HUES64 (cell line): ENCODE data around the gene PARP14. TPM values are rescaled to one million over a fixed set of nuclear protein-coding genes. Genes with fewer than 3 reads are reported as not detected.
"Not testable (repeated sequence)": the region's sequence is repeated elsewhere in the genome, so short reads cannot be mapped to it uniquely, and the experiment has no call there.

Experiments used
- H3K27ac ChIP-seq: 2 replicates; pipeline ENCODE4 v1.7.0; 2013; ENCODE audit warnings: low read depth, low read length, inconsistent platforms
- H3K27me3 ChIP-seq: 2 replicates; pipeline ENCODE4 v1.6.1; 2013; ENCODE audit warnings: mild to moderate bottlenecking, low read length; ENCODE audit not compliant: insufficient read depth
- H3K36me3 ChIP-seq: 2 replicates; pipeline ENCODE4 v1.6.1; 2013; ENCODE audit warnings: mild to moderate bottlenecking, low read length; ENCODE audit not compliant: insufficient read depth
- H3K4me1 ChIP-seq: 2 replicates; pipeline ENCODE4 v1.6.1; 2013; ENCODE audit warnings: mild to moderate bottlenecking, low read length, moderate library complexity; ENCODE audit not compliant: insufficient read depth
- H3K4me3 ChIP-seq: 2 replicates; pipeline ENCODE4 v1.5.1; 2013; ENCODE audit warnings: mild to moderate bottlenecking, low read length, moderate library complexity
- H3K9ac ChIP-seq: 2 replicates; pipeline ENCODE4 v1.6.1; 2013; ENCODE audit warnings: mild to moderate bottlenecking, low read depth, low read length
- H3K9me3 ChIP-seq: 2 replicates; pipeline ENCODE4 v1.6.1; 2013; ENCODE audit warnings: low read depth, low read length; ENCODE audit not compliant: insufficient read depth
- WGBS: fragments of 150-250, 120-280 bp; methylation state at CpG from one replicate; pipeline ENCODE4 v1.1.7; 2013; ENCODE audit warnings: missing lambda C conversion rate; 5-methylcytosine and 5-hydroxymethylcytosine counted together
- polyA plus RNA-seq, 2 experiments: library from polyadenylated mRNA; stranded (reverse); fragments of 50-300 nt; gene quantifications; one replicate each; pipeline ENCODE4 v1.2.3, GENCODE V29; 2013

PARP14 gene, protein sequence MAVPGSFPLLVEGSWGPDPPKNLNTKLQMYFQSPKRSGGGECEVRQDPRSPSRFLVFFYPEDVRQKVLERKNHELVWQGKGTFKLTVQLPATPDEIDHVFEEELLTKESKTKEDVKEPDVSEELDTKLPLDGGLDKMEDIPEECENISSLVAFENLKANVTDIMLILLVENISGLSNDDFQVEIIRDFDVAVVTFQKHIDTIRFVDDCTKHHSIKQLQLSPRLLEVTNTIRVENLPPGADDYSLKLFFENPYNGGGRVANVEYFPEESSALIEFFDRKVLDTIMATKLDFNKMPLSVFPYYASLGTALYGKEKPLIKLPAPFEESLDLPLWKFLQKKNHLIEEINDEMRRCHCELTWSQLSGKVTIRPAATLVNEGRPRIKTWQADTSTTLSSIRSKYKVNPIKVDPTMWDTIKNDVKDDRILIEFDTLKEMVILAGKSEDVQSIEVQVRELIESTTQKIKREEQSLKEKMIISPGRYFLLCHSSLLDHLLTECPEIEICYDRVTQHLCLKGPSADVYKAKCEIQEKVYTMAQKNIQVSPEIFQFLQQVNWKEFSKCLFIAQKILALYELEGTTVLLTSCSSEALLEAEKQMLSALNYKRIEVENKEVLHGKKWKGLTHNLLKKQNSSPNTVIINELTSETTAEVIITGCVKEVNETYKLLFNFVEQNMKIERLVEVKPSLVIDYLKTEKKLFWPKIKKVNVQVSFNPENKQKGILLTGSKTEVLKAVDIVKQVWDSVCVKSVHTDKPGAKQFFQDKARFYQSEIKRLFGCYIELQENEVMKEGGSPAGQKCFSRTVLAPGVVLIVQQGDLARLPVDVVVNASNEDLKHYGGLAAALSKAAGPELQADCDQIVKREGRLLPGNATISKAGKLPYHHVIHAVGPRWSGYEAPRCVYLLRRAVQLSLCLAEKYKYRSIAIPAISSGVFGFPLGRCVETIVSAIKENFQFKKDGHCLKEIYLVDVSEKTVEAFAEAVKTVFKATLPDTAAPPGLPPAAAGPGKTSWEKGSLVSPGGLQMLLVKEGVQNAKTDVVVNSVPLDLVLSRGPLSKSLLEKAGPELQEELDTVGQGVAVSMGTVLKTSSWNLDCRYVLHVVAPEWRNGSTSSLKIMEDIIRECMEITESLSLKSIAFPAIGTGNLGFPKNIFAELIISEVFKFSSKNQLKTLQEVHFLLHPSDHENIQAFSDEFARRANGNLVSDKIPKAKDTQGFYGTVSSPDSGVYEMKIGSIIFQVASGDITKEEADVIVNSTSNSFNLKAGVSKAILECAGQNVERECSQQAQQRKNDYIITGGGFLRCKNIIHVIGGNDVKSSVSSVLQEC (N-terminal part only)
- polyA plus RNA-seq (2013, experiment 1 of 2), result 6.0 TPM
- 5.8 TPM for polyA plus RNA-seq (2013, experiment 2 of 2)

DNA sequence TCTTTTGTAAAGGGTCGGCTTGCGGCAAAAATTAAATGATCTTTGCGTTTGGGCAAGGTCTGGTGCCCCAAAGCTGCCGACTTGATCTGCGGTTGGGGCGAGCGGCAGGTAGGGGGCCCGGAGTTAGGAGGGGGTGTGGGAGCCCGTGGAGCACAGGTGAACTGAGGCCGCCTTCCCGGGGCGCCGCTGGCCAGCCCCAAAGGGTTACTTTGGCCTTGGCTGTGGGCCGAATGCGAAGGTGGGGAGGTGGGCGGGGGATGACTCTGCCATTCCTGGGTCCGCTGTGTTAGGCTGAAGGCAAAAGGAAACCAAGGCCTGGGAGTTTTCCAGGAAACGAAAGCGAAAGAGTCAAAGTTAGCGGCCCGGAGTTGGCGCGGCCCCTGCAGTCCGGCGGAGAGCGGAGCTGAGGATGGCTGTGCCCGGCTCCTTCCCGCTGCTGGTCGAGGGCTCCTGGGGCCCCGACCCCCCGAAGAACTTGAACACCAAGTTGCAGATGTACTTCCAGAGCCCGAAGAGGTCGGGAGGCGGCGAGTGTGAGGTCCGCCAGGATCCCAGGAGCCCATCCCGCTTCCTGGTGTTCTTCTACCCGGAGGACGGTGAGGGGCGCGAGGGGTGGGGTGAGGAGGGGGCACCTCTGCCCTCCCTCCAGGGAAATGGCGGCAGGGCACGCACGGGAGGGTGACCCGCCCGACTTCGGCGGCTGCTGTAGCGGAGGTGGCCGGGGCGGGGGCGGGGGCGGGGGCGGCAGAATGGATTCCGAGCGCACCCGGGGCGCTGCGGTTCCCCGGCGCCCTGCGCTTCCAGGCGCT lies at the start of gene PARP14:
Gene PARP14, plus strand, starts transcription at position 365 of the 809 bp plus-strand sequence. Its CDS starts 45 bp downstream, at position 410.
- Histone ChIP-seq H3K4me3 (peak within 1 kb of the TSS; percentile 86), H3K27ac (peak within 1 kb of the TSS; percentile 56; the same call in 1 of the 2 replicates), H3K36me3 (0 out of 2 replicates have a peak, but pooled peaks cover 3% of the 10 kb centered on the region), H3K27me3 (peaks cover 17% of the 10 kb centered on the region; the same call in 1 of the 2 replicates), H3K4me1 (peaks cover 5% of the 10 kb centered on the region), H3K9ac (peak within 1 kb of the TSS; percentile 77), H3K9me3 (no peaks in the 10 kb centered on the region)
- WGBS, result 3% methylated on average over 63 of the region's 63 CpGs

GRCh38 chr3:122635789-122636188 lies 44.9 kb upstream of the PARP14 start:
- Histone ChIP-seq H3K9me3 (no peaks in the 10 kb centered on the region), H3K27ac (no peak overlapping the region), H3K9ac (no peak overlapping the region), H3K36me3 (no peaks in the 10 kb centered on the region), H3K4me3 (no peak overlapping the region), H3K27me3 (no peaks in the 10 kb centered on the region), H3K4me1 (no peaks in the 10 kb centered on the region)
- WGBS, result 85% methylated on average over 5 of the region's 5 CpGs

GRCh38 chr3:122636697-122637096 lies 43.9 kb upstream of the PARP14 start:
- H3K9ac ChIP-seq, result no peak overlapping the region
- H3K27me3 ChIP-seq, result no peaks in the 10 kb centered on the region
- H3K4me1 ChIP-seq, result no peaks in the 10 kb centered on the region
- WGBS, result 77% methylated on average over 3 of the region's 3 CpGs
- no peak overlapping the region for H3K27ac ChIP-seq
- H3K36me3 ChIP-seq, result no peaks in the 10 kb centered on the region
- H3K9me3 ChIP-seq, result no peaks in the 10 kb centered on the region
- no peak overlapping the region for H3K4me3 ChIP-seq

DNA sequence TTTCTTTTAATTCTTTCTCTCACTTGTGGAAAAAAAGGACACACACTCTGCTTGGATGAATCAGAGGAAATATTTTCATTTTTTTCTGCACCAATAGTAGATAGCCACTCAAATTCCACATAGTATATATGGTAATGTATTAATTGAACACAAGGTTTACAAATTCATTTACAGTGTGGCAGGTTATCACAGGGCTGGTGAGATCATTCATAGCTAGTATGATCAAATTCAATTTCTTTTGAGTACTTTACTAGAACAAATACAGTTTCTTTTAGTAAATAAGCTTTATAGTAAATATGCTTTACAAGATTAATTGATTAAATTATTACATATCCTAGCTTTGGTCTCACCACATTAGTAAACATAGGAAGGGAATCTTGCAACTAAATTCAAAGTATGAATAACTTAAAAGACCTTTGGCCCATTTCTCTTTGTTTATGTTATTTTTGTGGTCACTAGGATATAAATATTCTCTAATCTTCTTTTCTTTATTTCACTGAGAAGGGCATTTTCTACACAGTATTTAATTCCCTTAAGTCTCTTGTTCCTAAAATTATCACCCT lies 40.1 kb upstream of the PARP14 start:
- H3K27me3 ChIP-seq, result no peaks in the 10 kb centered on the region
- no peak overlapping the region for H3K27ac ChIP-seq
- H3K9ac ChIP-seq, result no peak overlapping the region
- no peak overlapping the region for H3K4me3 ChIP-seq
- peaks cover 4% of the 10 kb centered on the region; the same call in 1 of the 2 replicates for H3K4me1 ChIP-seq
- H3K9me3 ChIP-seq, result no peaks in the 10 kb centered on the region
- no peaks in the 10 kb centered on the region for H3K36me3 ChIP-seq

GRCh38 chr3:122642935-122643334 lies 37.7 kb upstream of the PARP14 start:
- H3K36me3 ChIP-seq, result no peaks in the 10 kb centered on the region

DNA sequence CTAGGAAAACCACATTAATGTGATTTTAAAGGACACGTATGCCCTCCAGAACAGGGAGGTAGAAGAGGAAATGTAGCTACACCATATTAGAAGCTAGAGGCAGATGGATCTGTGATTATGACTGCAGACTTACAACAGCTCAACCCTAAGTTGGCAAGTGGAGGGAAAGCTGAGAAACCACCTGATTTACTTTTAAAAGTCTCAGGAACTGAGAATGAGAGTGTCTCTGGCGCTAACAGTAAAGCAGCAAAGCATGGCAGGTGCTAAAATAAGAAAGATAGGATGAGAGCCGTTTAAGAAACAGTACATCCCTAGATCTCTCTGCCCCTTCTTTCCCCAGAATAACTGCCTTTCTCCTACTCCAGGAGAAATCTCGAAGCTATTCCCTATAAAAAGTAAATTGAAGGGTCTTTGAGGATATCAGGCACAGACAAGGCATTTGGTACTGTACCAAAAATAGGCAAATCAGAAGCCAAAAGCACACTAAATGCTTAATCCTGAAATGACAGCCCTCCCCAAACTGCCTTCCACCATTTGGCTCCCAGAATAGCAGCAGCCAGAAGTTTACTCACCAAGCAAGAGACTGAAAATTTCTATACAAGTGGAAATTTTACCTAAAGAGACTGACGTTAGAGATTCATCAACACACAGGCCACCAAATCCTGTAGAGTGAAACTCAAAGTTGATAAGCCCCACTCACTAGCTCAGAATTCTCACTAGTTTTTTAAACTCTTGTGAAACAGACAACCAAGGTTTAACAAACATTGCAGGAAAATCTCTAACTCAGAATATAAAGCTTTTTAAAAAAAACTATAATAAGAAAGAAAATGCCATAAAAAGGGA lies 34.3 kb upstream of the PARP14 start:
- WGBS, result 80% methylated on average over 5 of the region's 5 CpGs

More at GRCh38 chr3:122642935-122643334, 37.7 kb upstream of the PARP14 start:
- Histone ChIP-seq H3K9me3 (no peaks in the 10 kb centered on the region), H3K9ac (no peak overlapping the region), H3K4me3 (no peak overlapping the region), H3K27me3 (no peaks in the 10 kb centered on the region; the same call in 1 of the 2 replicates), H3K4me1 (peaks cover 4% of the 10 kb centered on the region; the same call in 1 of the 2 replicates), H3K27ac (no peak overlapping the region)
- 88% methylated on average over 2 of the region's 2 CpGs for WGBS

GRCh38 chr3:122651233-122651907 lies 29.3 kb upstream of the PARP14 start:
- H3K9me3 ChIP-seq, H3K4me1 ChIP-seq, H3K36me3 ChIP-seq, H3K27ac ChIP-seq, H3K27me3 ChIP-seq, H3K4me3 ChIP-seq, H3K9ac ChIP-seq: not testable (repeated sequence)
- WGBS, result 77% methylated on average over 11 of the region's 11 CpGs

More for the DNA sequence above, 34.3 kb upstream of the PARP14 start:
- no peak overlapping the region for H3K9ac ChIP-seq
- no peak overlapping the region for H3K27ac ChIP-seq
- peaks cover 4% of the 10 kb centered on the region; the same call in 1 of the 2 replicates for H3K4me1 ChIP-seq
- H3K4me3 ChIP-seq, result no peak overlapping the region
- H3K27me3 ChIP-seq, result no peaks in the 10 kb centered on the region; the same call in 1 of the 2 replicates
- H3K9me3 ChIP-seq, result no peaks in the 10 kb centered on the region
- H3K36me3 ChIP-seq, result no peaks in the 10 kb centered on the region

GRCh38 chr3:122651962-122652361 lies 28.7 kb upstream of the PARP14 start:
- H3K4me3 ChIP-seq, H3K9ac ChIP-seq, H3K36me3 ChIP-seq, H3K4me1 ChIP-seq, H3K27ac ChIP-seq, H3K27me3 ChIP-seq, H3K9me3 ChIP-seq: not testable (repeated sequence)
- WGBS, result 89% methylated on average over 6 of the region's 6 CpGs

GRCh38 chr3:122658336-122658735 lies 22.3 kb upstream of the PARP14 start:
- H3K27ac ChIP-seq, H3K4me1 ChIP-seq, H3K9ac ChIP-seq, H3K4me3 ChIP-seq, H3K9me3 ChIP-seq, H3K36me3 ChIP-seq, H3K27me3 ChIP-seq: not testable (repeated sequence)
- 94% methylated on average over 4 of the region's 4 CpGs for WGBS
